GM12891 (cell line): ENCODE results near the gene ASCL1.

Source experiments
- DNase-seq: peaks from one replicate; pipeline ENCODE4 v3.0.0; 2011; ENCODE audit warnings: low spot score; ENCODE audit not compliant: insufficient read length
- FAIRE-seq: peaks from 2 replicates; lab custom pipeline; 2011; peaks lifted over from hg19 to GRCh38; lab: Jason Lieb, UNC
- PAX5 ChIP-seq: IDR thresholded peaks from 2 replicates; pipeline ENCODE4 v1.6.1; 2011; ENCODE audit warnings: low read length, moderate library complexity, mild to moderate bottlenecking; ENCODE audit not compliant: insufficient read depth, severe bottlenecking
- POLR2A ChIP-seq: IDR thresholded peaks from 2 replicates; pipeline ENCODE4 v1.6.1; 2011; ENCODE audit warnings: low read depth, low read length, control low read depth
- POLR2AphosphoS5 ChIP-seq: IDR thresholded peaks from 2 replicates; pipeline ENCODE4 v1.6.1; 2011; ENCODE audit warnings: low read depth, low read length, control low read depth
- POU2F2 ChIP-seq: IDR thresholded peaks from 2 replicates; pipeline ENCODE4 v1.6.1; 2011; ENCODE audit warnings: low read depth, mild to moderate bottlenecking, control low read depth, low read length, moderate library complexity
- SPI1 ChIP-seq: IDR thresholded peaks from 2 replicates; pipeline ENCODE4 v1.6.1; 2011; ENCODE audit warnings: low read depth, low read length, control low read depth
- TAF1 ChIP-seq: IDR thresholded peaks from 2 replicates; pipeline ENCODE4 v1.6.1; 2011; ENCODE audit warnings: low read depth, low read length, control low read depth

The ASCL1 gene

DNA sequence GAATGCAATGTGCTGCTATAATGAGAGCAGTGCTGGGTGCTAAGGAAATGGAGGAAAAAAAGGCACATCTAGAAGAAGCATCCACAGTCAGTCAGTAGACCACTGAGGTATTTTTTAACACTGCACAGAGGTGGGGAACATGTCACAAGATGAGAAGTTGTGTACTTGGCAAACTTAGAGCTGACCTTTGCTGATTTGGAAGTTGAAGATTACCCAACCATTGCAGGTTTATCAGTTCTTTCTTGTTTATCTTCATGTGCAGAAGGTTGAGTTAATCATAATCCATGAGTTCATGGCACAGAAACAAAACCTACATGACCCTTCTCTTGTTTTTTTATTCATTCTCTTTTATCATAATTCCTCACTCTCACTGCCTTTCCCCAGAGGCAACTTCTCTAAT is 37.2 kb upstream of the ASCL1 start:
- FAIRE-seq: no peak

DNA sequence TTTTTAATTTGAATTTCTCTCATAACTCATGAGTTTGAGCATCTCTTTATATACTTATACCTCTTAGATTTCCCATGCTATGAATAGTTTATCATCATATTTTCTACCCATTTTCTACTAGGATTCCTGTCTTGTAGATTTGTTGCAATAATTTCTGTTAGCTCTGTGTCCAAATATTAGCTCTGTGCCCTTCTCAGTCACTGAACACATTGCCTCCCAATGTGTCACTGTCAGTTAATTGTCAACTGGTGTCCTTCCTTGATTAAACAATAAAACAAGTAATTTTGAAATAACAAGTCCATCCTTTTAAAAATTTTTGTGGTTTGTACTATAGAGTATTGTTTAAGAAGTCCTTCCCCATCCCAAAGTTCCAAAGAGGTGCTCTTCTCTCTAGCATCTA is 36.2 kb upstream of the ASCL1 start:
- DNase-seq (no peak), FAIRE-seq (no peak)
- TF ChIP-seq PAX5 (no peak), POLR2AphosphoS5 (no peak), POLR2A (no peak), POU2F2 (no peak), TAF1 (no peak), SPI1 (no peak)

More for the DNA sequence above, 37.2 kb upstream of the ASCL1 start:
- TF ChIP-seq TAF1 (no peak), POU2F2 (no peak), SPI1 (no peak), POLR2AphosphoS5 (no peak), PAX5 (no peak), POLR2A (no peak)
- no peak for DNase-seq

DNA sequence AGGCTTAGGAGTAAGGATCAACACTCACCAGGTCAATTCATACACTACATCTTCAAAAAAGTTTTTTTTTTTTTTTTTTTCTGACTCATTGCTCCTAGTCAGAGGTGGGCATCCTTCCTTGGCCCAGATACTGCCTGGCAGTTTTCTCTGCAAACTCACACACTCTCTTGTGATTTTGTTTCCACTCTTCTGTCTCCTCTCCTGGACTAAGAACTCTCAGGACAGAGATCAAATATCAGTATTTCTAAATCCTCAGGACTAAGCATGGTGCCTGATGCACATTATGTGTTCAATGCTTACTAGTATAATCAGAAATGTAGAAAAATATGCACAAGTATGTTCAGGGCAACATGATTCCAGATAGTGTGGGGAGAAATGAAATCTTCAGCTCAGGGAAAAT is 30.3 kb upstream of the ASCL1 start:
- FAIRE-seq (no peak), DNase-seq (no peak)
- no peak for TF ChIP-seq POLR2AphosphoS5
- TF ChIP-seq PAX5: no peak
- TF ChIP-seq POU2F2: no peak
- TF ChIP-seq SPI1: no peak
- no peak for TF ChIP-seq POLR2A
- no peak for TF ChIP-seq TAF1

DNA sequence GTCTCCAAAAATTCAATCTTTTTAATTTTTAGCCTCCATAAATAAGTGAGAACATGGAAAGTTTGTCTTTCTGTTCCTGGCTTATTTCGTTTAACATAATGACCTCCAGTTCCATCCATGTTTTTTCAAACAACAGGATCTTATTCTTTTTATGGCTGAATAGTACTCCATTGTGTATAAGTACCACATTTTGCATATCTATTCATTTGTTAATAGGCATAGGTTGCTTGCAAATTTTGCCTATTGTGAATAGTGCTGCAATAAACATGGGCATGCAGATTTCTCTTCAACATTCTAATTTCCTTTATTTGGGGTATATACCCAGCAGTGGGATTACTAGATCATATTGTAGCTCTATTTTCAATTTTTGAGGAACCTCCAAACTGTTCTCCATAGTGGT is 24.3 kb upstream of the ASCL1 start:
- TF ChIP-seq TAF1: no peak
- TF ChIP-seq SPI1: no peak
- TF ChIP-seq POLR2AphosphoS5: no peak
- no peak for TF ChIP-seq POU2F2
- TF ChIP-seq POLR2A: no peak
- no peak for TF ChIP-seq PAX5
- FAIRE-seq (no peak), DNase-seq (no peak)

DNA sequence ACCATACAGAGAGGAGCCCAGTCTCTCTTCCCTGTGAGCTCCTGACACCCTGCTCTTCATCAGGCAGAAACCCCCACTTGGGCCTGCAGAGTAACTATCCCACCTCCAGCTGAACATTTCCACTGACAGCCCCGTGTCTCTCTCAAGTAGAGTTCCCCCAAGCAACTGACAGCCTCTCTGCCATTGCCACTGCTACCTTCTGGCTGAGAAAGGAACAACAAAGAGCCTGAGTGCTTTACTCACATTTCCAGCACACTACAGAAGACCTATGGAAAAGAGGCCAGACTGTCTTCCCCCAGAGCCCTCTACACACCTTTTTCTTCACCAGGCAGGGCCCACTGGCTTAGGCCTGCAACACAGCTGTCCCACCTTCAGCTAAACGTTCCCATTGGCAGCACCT is 18.4 kb upstream of the ASCL1 start:
- DNase-seq: no peak
- no peak for FAIRE-seq
- no peak for TF ChIP-seq POLR2A
- no peak for TF ChIP-seq POLR2AphosphoS5
- TF ChIP-seq SPI1: no peak
- no peak for TF ChIP-seq PAX5
- no peak for TF ChIP-seq POU2F2
- TF ChIP-seq TAF1: no peak

DNA sequence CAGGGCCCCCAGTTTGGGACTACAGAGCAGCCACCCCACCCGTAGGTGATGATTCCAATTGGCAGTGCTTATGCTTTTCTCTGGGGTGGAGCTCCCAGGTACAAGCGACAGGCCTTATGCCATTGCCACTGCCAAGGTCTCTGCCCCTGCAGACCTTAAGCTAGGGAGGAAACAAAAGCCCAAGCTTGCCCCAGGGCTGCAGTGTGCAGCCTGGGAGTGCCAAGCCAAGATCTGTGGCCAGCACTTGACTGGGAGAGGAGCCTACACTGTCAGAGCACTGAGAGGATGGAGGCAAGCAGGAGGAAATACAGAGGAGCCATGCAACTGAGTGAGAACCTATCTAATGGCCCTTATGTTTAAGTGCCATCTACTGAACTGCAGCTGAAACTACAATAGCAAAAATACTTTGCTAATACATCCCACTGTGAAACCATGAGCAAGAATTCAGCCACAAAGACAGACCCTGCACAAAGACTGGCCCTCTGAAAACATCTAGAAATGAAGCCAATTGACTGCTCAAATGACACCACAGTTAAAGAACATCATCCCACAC is 17.7 kb upstream of the ASCL1 start:
- no peak for FAIRE-seq
- DNase-seq: no peak
- TF ChIP-seq POLR2A: no peak
- TF ChIP-seq POU2F2: no peak
- TF ChIP-seq POLR2AphosphoS5: no peak
- TF ChIP-seq PAX5: no peak
- TF ChIP-seq SPI1: no peak
- TF ChIP-seq TAF1: no peak

DNA sequence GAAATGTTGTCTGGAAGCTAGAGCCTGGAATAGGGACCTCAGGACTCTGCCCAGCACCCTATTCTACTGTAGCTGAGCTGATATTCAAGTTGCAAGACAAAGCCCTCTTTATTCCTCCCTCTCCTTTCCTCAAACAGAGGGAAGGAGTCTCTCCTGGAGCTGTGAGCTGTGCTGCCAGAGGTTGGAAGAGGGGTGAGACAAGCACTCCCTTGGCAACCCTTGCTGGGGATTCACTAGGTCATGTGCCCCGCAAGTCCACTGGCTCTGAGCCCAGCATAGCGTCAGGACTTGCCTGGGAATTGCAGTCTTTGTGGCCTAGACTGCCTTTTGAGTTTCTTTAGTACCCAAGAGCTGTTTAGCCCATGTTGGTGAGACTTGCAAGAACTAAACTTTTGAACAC is 11.4 kb upstream of the ASCL1 start:
- no peak for TF ChIP-seq PAX5
- TF ChIP-seq POLR2AphosphoS5: no peak
- TF ChIP-seq POLR2A: no peak
- TF ChIP-seq POU2F2: no peak
- no peak for TF ChIP-seq SPI1
- TF ChIP-seq TAF1: no peak
- FAIRE-seq (no peak), DNase-seq (no peak)

DNA sequence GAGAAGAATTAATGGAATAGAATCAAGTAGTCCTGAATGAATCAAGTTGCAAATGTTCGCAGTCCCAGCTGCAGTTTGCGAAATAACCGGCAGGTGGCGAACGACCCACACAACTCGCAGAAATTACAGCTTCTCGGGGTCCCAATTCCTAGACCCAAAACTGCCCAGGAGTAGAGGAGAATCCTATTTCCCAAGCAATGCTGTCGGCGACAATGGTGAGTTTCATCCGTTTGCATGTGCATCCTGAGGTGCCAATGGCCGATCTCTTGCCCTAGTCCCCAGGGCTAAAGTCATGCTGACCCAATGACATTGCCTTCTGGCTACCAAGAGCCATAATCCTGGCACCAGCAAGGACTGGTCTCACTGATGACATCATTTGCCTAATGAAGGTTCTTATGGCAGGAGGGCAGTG is 8.5 kb upstream of the ASCL1 start:
- DNase-seq (no peak), FAIRE-seq (peak; percentile 88)
- TF ChIP-seq POU2F2: peak; percentile 23; the same call in 1 of the 2 replicates
- TF ChIP-seq POLR2AphosphoS5: no peak
- no peak for TF ChIP-seq SPI1
- no peak for TF ChIP-seq TAF1
- TF ChIP-seq PAX5: no peak

DNA sequence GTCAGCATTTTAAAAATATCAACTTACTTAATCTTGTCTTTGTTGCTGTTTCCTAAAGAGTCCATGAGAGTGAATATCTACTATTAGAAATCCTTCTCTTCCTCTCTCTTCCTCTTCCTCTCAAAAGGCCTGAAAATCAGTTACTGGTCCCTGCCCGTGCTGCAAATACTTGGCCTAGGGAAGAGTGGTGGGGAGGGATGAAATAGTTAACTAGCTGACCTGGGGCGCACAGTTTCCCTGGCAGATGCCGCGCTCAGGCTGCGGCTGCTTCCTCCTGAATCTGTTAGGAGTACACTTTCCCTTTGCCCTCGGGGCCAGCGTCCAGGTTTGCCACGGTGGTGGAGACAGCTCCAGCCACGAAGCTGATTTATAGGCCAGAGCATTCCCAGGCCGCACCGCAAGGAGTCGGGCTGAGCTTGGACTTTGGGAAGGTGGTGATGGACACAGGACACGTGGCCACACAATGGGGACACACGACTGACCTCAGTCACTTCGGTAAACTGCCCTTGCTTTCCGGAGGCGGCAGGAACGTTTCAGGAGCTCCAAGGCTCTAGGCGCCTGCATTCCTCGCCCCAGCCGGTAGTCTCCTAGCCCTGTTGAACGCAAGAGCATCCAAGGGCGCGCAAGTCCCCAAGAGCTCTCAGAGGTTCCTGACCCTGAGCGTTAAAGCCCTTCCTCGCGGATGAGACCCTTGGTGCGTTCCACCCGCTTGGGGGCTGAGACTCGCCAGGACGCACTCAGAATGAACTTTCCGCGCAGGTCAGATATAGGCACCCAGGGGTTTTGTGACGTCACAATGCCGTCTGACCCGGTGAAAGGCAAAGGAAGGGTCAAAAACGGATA is 7.1 kb upstream of the ASCL1 start:
- FAIRE-seq (no peak), DNase-seq (no peak)
- TF ChIP-seq POU2F2 (no peak), SPI1 (no peak), POLR2A (no peak), TAF1 (no peak)

DNA sequence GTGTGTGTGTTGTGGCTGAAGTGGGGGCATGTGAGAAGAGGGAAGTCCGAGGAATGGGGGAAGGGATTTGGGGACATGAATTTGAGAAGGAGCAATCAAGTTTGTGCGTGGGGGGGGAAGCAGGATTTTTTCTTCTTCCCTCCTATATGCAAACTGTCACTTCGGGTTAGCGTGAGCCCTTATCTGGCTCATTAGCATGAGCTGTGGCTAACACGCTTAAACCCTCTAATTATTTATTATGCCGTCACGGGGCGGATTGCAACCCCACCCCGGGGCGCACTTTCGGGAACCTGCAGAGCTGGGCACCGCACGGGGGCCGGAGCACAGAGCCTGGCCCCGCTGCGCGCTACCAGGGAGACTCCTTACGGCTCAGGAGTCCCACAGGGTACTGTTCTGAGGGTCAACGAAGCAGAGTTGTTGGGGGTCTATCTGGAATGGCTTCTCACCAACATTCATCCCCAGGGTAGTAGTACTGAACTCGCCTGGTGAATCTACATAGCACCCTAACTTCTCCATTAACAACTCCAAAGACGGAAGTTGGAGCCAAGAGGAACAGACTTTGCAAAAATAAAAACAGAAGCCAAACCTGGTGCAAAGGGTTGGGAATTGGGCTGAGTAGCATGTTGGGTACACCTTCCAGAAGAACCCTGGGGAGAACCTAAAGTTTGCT is 6.4 kb upstream of the ASCL1 start:
- DNase-seq (no peak), FAIRE-seq (no peak)

DNA sequence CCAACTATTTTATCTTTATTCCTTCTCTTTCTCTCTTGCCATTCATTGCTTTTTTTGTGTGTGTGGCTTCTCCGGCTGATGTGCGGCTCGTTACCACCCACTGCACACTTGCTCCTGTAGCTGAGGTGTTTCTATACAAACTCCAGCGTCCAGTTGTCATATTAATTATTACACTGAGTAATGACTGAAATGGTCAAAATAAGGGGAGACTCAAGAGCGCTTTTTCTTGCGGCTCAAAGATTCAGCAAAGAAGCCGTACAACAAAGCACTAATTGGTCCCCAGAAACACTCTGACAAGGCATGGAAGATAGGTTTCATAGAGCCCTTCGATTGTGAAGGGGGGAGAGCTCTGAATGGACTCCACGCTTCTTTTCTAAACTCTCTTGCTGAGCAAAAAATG is 5.6 kb upstream of the ASCL1 start:
- TF ChIP-seq TAF1 (no peak), POLR2AphosphoS5 (no peak), POU2F2 (no peak), PAX5 (no peak), POLR2A (no peak), SPI1 (no peak)
- no peak for FAIRE-seq
- DNase-seq: no peak

More for the DNA sequence above, 6.4 kb upstream of the ASCL1 start:
- TF ChIP-seq POLR2A (no peak), POLR2AphosphoS5 (no peak), PAX5 (no peak), TAF1 (no peak), POU2F2 (no peak), SPI1 (no peak)
